HepG2 (cell line): ENCODE measurements around the gene SLCO1B1. TPM values are rescaled to one million over a fixed set of nuclear protein-coding genes. Genes with fewer than 3 reads are reported as not detected.

Experiments
- CBFB ChIP-seq: sonication (generic); formaldehyde crosslinking; IDR thresholded peaks from 2 replicates; pipeline ENCODE4 v1.4.0; 2020; ENCODE audit warnings: missing genetic modification reagents
- GTF2F1 ChIP-seq: fragments of 150-350 bp; IDR thresholded peaks from 2 replicates; pipeline ENCODE4 v1.6.1; 2014; ENCODE audit warnings: low read length
- ZBTB7B ChIP-seq: sonication (generic); formaldehyde crosslinking; IDR thresholded peaks from 2 replicates; pipeline ENCODE4 v1.4.0; 2020; ENCODE audit warnings: missing genetic modification reagents
- ZNF225 ChIP-seq: sonication (generic); formaldehyde crosslinking; IDR thresholded peaks from 2 replicates; pipeline ENCODE4 v1.4.0; 2020; ENCODE audit warnings: mild to moderate bottlenecking, missing genetic modification reagents
- ZNF292 ChIP-seq: sonication (generic); formaldehyde crosslinking; IDR thresholded peaks from 2 replicates; pipeline ENCODE4 v1.8.1; 2022; ENCODE audit warnings: mild to moderate bottlenecking, low read depth, missing genetic modification reagents, borderline replicate concordance
- polyA plus RNA-seq, 8 experiments: library from polyadenylated mRNA; depleted of rRNA in 3 of 8; stranded (reverse) in 7 of 8; unstranded in 1 of 8; fragments of >200 nt; fragmentation: Illumina TruSeq in 4 of 8; extraction: Trizol in 4 of 8; gene quantifications; 2 replicates each; pipeline versions ENCODE4 v1.2.1 to v1.2.3, GENCODE V29; 2011 to 2016; ENCODE audit warnings: low read depth in 4 of 8, missing spikeins in 1 of 8, mixed read lengths in 1 of 8; ENCODE audit not compliant: insufficient read depth in 1 of 8
- total RNA-seq, 5 experiments: library from RNA; depleted of rRNA; stranded (reverse); fragments of >200 nt; fragmentation: Illumina TruSeq; extraction: Trizol; gene quantifications; 2 replicates each; pipeline ENCODE4 v1.2.3, GENCODE V29; 2016; ENCODE audit warnings: low read depth in 1 of 5
- TF ChIP-seq, protein P1 (sequence below): fragments of 450-650 bp; IDR thresholded peaks from 2 replicates; pipeline ENCODE4 v1.6.1; 2017; ENCODE audit warnings: mild to moderate bottlenecking
- TF ChIP-seq, protein P2 (sequence below): sonication (generic); formaldehyde crosslinking; IDR thresholded peaks from 2 replicates; pipeline ENCODE4 v1.4.0; 2020; ENCODE audit warnings: mild to moderate bottlenecking, missing genetic modification reagents
- TF ChIP-seq, protein P3 (sequence below), 2 experiments: sonication (generic) in 1 of 2; formaldehyde crosslinking in 1 of 2; IDR thresholded peaks; 2 replicates each; pipeline versions ENCODE4 v1.4.0 to v1.6.1; 2018 to 2020; ENCODE audit warnings: missing genetic modification reagents in 2 of 2, borderline replicate concordance in 1 of 2, low read depth in 1 of 2, mild to moderate bottlenecking in 1 of 2, missing biosample characterization in 1 of 2
- TF ChIP-seq, protein P4 (sequence below): sonication (generic); formaldehyde crosslinking; IDR thresholded peaks from 2 replicates; pipeline ENCODE4 v1.4.0; 2020; ENCODE audit warnings: missing genetic modification reagents
- TF ChIP-seq, protein P5 (sequence below): sonication (generic); formaldehyde crosslinking; IDR thresholded peaks from 2 replicates; pipeline ENCODE4 v1.4.0; 2020; ENCODE audit warnings: missing genetic modification reagents

The SLCO1B1 gene
- total and polyA plus RNA-seq, 2 of the 13 experiments (the other 11 are each of a cell fraction or from before 2014, with no cell fraction given), result not detected

DNA sequence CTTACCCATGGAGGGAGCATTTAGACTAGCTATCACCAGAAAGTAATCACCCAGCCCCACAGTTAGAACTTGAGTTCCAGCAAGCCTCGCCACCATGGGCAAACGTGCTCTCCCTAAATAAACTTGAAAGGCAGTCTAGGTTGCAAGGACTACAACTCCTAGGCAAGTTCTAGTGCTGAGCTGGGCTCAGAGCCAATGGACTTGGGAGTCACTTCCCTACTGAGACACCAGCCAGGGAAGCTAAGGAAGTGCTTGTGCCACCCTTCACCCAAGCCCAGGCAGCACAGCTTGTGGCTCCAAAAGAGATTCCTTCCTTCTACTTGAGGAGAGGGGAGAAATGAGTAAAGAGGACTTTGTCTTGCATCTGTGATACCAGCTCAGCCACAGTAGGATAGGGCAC lies 145.8 kb downstream of the SLCO1B1 start (continued):
- TF ChIP-seq, protein P1, sequence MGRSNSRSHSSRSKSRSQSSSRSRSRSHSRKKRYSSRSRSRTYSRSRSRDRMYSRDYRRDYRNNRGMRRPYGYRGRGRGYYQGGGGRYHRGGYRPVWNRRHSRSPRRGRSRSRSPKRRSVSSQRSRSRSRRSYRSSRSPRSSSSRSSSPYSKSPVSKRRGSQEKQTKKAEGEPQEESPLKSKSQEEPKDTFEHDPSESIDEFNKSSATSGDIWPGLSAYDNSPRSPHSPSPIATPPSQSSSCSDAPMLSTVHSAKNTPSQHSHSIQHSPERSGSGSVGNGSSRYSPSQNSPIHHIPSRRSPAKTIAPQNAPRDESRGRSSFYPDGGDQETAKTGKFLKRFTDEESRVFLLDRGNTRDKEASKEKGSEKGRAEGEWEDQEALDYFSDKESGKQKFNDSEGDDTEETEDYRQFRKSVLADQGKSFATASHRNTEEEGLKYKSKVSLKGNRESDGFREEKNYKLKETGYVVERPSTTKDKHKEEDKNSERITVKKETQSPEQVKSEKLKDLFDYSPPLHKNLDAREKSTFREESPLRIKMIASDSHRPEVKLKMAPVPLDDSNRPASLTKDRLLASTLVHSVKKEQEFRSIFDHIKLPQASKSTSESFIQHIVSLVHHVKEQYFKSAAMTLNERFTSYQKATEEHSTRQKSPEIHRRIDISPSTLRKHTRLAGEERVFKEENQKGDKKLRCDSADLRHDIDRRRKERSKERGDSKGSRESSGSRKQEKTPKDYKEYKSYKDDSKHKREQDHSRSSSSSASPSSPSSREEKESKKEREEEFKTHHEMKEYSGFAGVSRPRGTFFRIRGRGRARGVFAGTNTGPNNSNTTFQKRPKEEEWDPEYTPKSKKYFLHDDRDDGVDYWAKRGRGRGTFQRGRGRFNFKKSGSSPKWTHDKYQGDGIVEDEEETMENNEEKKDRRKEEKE, result no peak
- TF ChIP-seq ZNF225, result no peak
- no peak for TF ChIP-seq ZBTB7B (CRISPR knock-in tag)
- no peak for TF ChIP-seq ZNF292 (CRISPR knock-in tag)
- TF ChIP-seq, protein P2, sequence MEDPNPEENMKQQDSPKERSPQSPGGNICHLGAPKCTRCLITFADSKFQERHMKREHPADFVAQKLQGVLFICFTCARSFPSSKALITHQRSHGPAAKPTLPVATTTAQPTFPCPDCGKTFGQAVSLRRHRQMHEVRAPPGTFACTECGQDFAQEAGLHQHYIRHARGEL (CRISPR knock-in tag), result no peak
- TF ChIP-seq, protein P3, sequence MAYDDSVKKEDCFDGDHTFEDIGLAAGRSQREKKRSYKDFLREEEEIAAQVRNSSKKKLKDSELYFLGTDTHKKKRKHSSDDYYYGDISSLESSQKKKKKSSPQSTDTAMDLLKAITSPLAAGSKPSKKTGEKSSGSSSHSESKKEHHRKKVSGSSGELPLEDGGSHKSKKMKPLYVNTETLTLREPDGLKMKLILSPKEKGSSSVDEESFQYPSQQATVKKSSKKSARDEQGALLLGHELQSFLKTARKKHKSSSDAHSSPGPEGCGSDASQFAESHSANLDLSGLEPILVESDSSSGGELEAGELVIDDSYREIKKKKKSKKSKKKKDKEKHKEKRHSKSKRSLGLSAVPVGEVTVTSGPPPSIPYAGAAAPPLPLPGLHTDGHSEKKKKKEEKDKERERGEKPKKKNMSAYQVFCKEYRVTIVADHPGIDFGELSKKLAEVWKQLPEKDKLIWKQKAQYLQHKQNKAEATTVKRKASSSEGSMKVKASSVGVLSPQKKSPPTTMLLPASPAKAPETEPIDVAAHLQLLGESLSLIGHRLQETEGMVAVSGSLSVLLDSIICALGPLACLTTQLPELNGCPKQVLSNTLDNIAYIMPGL (CRISPR knock-in tag; IDR thresholded peaks at IDR 0.05; ENCODE audit: borderline replicate concordance in 1 of 2, low read depth in 1 of 2), result no peak
- TF ChIP-seq GTF2F1, result no peak
- TF ChIP-seq, protein P4, sequence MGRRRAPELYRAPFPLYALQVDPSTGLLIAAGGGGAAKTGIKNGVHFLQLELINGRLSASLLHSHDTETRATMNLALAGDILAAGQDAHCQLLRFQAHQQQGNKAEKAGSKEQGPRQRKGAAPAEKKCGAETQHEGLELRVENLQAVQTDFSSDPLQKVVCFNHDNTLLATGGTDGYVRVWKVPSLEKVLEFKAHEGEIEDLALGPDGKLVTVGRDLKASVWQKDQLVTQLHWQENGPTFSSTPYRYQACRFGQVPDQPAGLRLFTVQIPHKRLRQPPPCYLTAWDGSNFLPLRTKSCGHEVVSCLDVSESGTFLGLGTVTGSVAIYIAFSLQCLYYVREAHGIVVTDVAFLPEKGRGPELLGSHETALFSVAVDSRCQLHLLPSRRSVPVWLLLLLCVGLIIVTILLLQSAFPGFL, result no peak
- no peak for TF ChIP-seq CBFB (CRISPR knock-in tag)
- TF ChIP-seq, protein P5, sequence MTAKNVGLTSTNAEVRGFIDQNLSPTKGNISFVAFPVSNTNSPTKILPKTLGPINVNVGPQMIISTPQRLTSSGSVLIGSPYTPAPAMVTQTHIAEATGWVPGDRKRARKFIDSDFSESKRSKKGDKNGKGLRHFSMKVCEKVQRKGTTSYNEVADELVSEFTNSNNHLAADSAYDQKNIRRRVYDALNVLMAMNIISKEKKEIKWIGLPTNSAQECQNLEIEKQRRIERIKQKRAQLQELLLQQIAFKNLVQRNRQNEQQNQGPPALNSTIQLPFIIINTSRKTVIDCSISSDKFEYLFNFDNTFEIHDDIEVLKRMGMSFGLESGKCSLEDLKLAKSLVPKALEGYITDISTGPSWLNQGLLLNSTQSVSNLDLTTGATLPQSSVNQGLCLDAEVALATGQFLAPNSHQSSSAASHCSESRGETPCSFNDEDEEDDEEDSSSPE, result no peak

Other genes starting within 250 kb of the SLCO1B1 start
- gene SLCO1A2, start 203.7 kb downstream of the SLCO1B1 start, total RNA-seq (2016; rRNA removed; fragmentation: Illumina TruSeq; extraction: Trizol), result not detected in 2 replicates
- gene SLCO1A2, start 203.7 kb downstream of the SLCO1B1 start, polyA plus RNA-seq (2011; rRNA removed), result not detected in 2 replicates
- gene IAPP, start 241.7 kb downstream of the SLCO1B1 start, total RNA-seq (2016; rRNA removed; fragmentation: Illumina TruSeq; extraction: Trizol), result not detected in 2 replicates
- gene IAPP, start 241.7 kb downstream of the SLCO1B1 start, polyA plus RNA-seq (2011; rRNA removed), result not detected in 2 replicates